GM23338 (cell line): Measurements from ENCODE around the gene GLYATL1B. TPM values are rescaled to one million over a fixed set of nuclear protein-coding genes. Genes with fewer than 3 reads are reported as not detected.

Experiments used
- polyA plus RNA-seq: library from polyadenylated mRNA; unstranded; fragments of >200 nt; fragmentation: Nextera tagmentation; extraction: Ambion mirVana; gene quantifications from 2 replicates; pipeline ENCODE4 v1.2.1, GENCODE V29; 2016
- total RNA-seq: library from RNA; depleted of rRNA; stranded (reverse); fragments of >200 nt; shearing (Covaris generic); gene quantifications from 2 replicates; pipeline ENCODE4 v1.2.3, GENCODE V29; 2014; rRNA removed

Gene GLYATL1B
- total and polyA plus RNA-seq, 2 experiments from 2014 or later, result 0.27 to 0.90 TPM

Other genes starting within 250 kb of the GLYATL1B start
- 0.63 and 1.0 TPM in 2 replicates for gene GLYATL2, start 241.6 kb upstream of the GLYATL1B start, total RNA-seq
- gene GLYATL2, start 241.6 kb upstream of the GLYATL1B start, polyA plus RNA-seq, result 0.57 and 0.76 TPM in 2 replicates
- 12.6 and 20.5 TPM in 2 replicates for gene GLYATL1, start 146.8 kb upstream of the GLYATL1B start, total RNA-seq
- 6.9 and 7.9 TPM in 2 replicates for gene GLYATL1, start 146.8 kb upstream of the GLYATL1B start, polyA plus RNA-seq
- 27.9 and 30.6 TPM in 2 replicates for gene FAM111B, start 20.9 kb downstream of the GLYATL1B start, total RNA-seq
- gene FAM111B, start 20.9 kb downstream of the GLYATL1B start, polyA plus RNA-seq, result 28.2 and 40.7 TPM in 2 replicates
- 31.7 and 38.1 TPM in 2 replicates for gene FAM111A, start 56.5 kb downstream of the GLYATL1B start, total RNA-seq
- gene FAM111A, start 56.5 kb downstream of the GLYATL1B start, polyA plus RNA-seq, result 18.9 and 23.0 TPM in 2 replicates
- 13.8 and 14.7 TPM in 2 replicates for gene DTX4, start 85.8 kb downstream of the GLYATL1B start, total RNA-seq
- gene DTX4, start 85.8 kb downstream of the GLYATL1B start, polyA plus RNA-seq, result 4.2 and 4.3 TPM in 2 replicates
- not detected in 2 replicates for gene MPEG1, start 126.6 kb downstream of the GLYATL1B start, total RNA-seq
- 0.07 TPM in 1 of 2 replicates, not detected in the other for gene MPEG1, start 126.6 kb downstream of the GLYATL1B start, polyA plus RNA-seq